Measurements from ENCODE around the gene GLOD5. TPM values are rescaled to one million over a fixed set of nuclear protein-coding genes. Genes with fewer than 3 reads are reported as not detected.

The GLOD5 gene
- total RNA-seq, 1 experiment from 2014 or later = not detected

- BruUV-seq (replicated peaks) = no TSS peak
- Histone ChIP-seq H3K4me3 (ENCODE audit: low read depth in 2 of 2, low read length in 2 of 2) (no peak overlapping the region), H3K36me3 (ENCODE audit: control insufficient read depth, insufficient read depth, low read length) (no peaks in the 10 kb centered on the region), H3K4me1 (ENCODE audit: control insufficient read depth, insufficient read depth, low read length) (0 out of 2 replicates have a peak, but pooled peaks cover 4% of the 10 kb centered on the region), H3K27ac (ENCODE audit: low read length) (no peak overlapping the region), H3K27me3 (ENCODE audit: control insufficient read depth, insufficient read depth, low read length) (no peaks in the 10 kb centered on the region), H3K9me3 (ENCODE audit: control insufficient read depth, insufficient read depth, low read depth, low read length) (no peaks in the 10 kb centered on the region)
- ChIA-PET CTCF (no interaction called here), POLR2A (no interaction called here)
- DNase-seq (ENCODE audit: low read depth, low spot score) = no peak
- no peak for ATAC-seq
- intact Hi-C loops (cut with micrococcal nuclease; ENCODE audit: unreplicated experiment) = no loop called here
- TF ChIP-seq POLR2AphosphoS5 (IDR thresholded peaks at IDR 0.05; ENCODE audit: low read depth, low read length) (no peak), SIN3A (IDR thresholded peaks at IDR 0.05; ENCODE audit: borderline replicate concordance, insufficient read depth, low read depth, low read length) (no peak), TCF7L2 (IDR thresholded peaks at IDR 0.05; ENCODE audit: low read depth, low read length) (no peak), REST (IDR thresholded peaks at IDR 0.05; ENCODE audit: insufficient read depth in 1 of 2, low read depth in 2 of 2, low read length in 1 of 2) (no peak), CTCF (IDR thresholded peaks at IDR 0.05) (no peak)
- in situ Hi-C loops (cut with HindIII; ENCODE audit: low pct_unique_long_range_greater_than_20kb, low sequenced_read_pairs) = no loop called here
Observed at GRCh38 chrX:48794340-48794910, 32.9 kb downstream of the GLOD5 start.

DNA sequence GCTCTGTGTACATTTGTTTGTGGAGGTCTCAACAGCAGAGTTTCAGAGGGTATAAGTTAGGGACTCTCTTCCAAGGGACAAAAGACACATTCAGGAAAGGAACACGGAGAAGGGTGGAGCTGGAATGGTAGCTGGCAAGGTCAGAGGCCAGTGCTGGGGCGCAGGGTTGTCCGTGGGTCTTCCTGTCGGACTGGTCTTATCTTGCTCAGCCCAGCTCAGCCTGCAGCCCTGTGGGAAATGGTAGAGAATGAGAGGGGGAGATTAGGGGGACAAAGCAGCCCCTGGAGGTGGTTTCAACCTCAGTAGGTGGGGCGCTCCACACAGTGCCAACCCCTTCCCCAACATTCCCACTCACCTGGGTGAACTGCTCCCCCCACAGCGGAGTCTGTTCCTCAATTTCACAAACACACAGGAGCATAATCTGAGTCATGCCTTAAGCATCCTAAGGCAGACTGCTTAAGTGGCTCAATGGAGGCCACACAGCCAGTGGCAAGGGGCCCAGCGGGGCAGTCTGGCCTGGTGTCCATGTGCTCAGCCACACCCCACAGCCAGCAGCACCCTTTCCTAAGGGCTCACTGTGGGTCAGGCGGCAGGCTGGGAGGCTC is 33.5 kb downstream of the GLOD5 start:
- ATAC-seq = peak; percentile 67
- TF ChIP-seq REST (IDR thresholded peaks at IDR 0.05; ENCODE audit: insufficient read depth in 1 of 2, low read depth in 2 of 2, low read length in 1 of 2) (no peak), SIN3A (IDR thresholded peaks at IDR 0.05; ENCODE audit: borderline replicate concordance, insufficient read depth, low read depth, low read length) (no peak), POLR2AphosphoS5 (IDR thresholded peaks at IDR 0.05; ENCODE audit: low read depth, low read length) (no peak), CTCF (IDR thresholded peaks at IDR 0.05) (no peak), TCF7L2 (IDR thresholded peaks at IDR 0.05; ENCODE audit: low read depth, low read length) (no peak)

More for the DNA sequence above, 33.5 kb downstream of the GLOD5 start:
- in situ Hi-C loops (cut with HindIII; ENCODE audit: low pct_unique_long_range_greater_than_20kb, low sequenced_read_pairs) (no loop called here), intact Hi-C loops (cut with micrococcal nuclease; ENCODE audit: unreplicated experiment) (no loop called here)
- no peak for DNase-seq (ENCODE audit: low read depth, low spot score)
- no TSS peak for BruUV-seq (replicated peaks)
- Histone ChIP-seq H3K27me3 (ENCODE audit: control insufficient read depth, insufficient read depth, low read length) (no peaks in the 10 kb centered on the region), H3K4me1 (ENCODE audit: control insufficient read depth, insufficient read depth, low read length) (0 out of 2 replicates have a peak, but pooled peaks cover 4% of the 10 kb centered on the region), H3K4me3 (ENCODE audit: low read depth in 2 of 2, low read length in 2 of 2) (no peak overlapping the region), H3K9me3 (ENCODE audit: control insufficient read depth, insufficient read depth, low read depth, low read length) (no peaks in the 10 kb centered on the region), H3K36me3 (ENCODE audit: control insufficient read depth, insufficient read depth, low read length) (no peaks in the 10 kb centered on the region), H3K27ac (ENCODE audit: low read length) (no peak overlapping the region)
- ChIA-PET CTCF (no interaction called here), POLR2A (no interaction called here)

All from Panc1 (cell line).